Prostate gland (tissue), 2 donors: ENCODE data around the gene NCOR2.

Experiments used
- CTCF ChIP-seq, 4 experiments: fragments of 200-600 bp in 2 of 4; fragments of 450-650 bp in 2 of 4; sonication (generic) in 2 of 4; IDR thresholded peaks; 1 replicate in 3 of 4; 2 replicates in 1 of 4; pipeline ENCODE4 v1.5.1; 2016 to 2019; ENCODE audit warnings: antibody characterized with exemption in 4 of 4, mild to moderate bottlenecking in 2 of 4, moderate library complexity in 2 of 4
- POLR2AphosphoS5 ChIP-seq: sonication (generic); formaldehyde crosslinking; IDR thresholded peaks from one replicate; pipeline ENCODE4 v1.6.1; 2017; ENCODE audit warnings: antibody characterized with exemption

GRCh38 chr12:124556896-124557501, 10.4 kb downstream of the NCOR2 start:
- TF ChIP-seq CTCF (IDR thresholded peaks at IDR 0.05) = peak in 1 of 4 experiments; percentile 4
- no peak for TF ChIP-seq POLR2AphosphoS5
